GM12878 (cell line): Measurements from ENCODE around the gene NES. TPM values are rescaled to one million over a fixed set of nuclear protein-coding genes. Genes with fewer than 3 reads are reported as not detected.

ENCODE experiments used
- ATAC-seq: fragments of 200-7000 bp; cut with Tn5 transposase; 3 replicates; pipeline ENCODE4 v1.9.1; 2020; ENCODE audit warnings: mild to moderate bottlenecking, moderate library complexity
- BruUV-seq: library from RNA; stranded (reverse); fragments of 400-500 nt; replicated peaks from 2 replicates; lab custom pipeline; 2021; lab: Mats Ljungman, UMichigan
- CTCF ChIA-PET: fragments of 300-600 bp; sonication (Branson Sonifier 250); formaldehyde crosslinking; extraction: SDS; loops from one replicate; lab custom pipeline; 2021; ENCODE audit warnings: inconsistent platforms; lab: Yijun Ruan, JAX
- POLR2A ChIA-PET: fragments of 350-600 bp; formaldehyde crosslinking; extraction: SDS; loops from one replicate; lab custom pipeline; 2021; ENCODE audit warnings: inconsistent platforms; lab: Charles Lee
- RAD21 ChIA-PET: fragments of 300-600 bp; sonication (Branson Sonifier 250); formaldehyde crosslinking; loops from one replicate; lab custom pipeline; 2023; ENCODE audit warnings: antibody characterized with exemption; ENCODE audit not compliant: unreplicated experiment; lab: Charles Lee
- SMC1A ChIA-PET: fragments of 300-600 bp; sonication (Branson Sonifier 250); formaldehyde crosslinking; loops from one replicate; lab custom pipeline; 2023; ENCODE audit not compliant: unreplicated experiment, uncharacterized antibody; lab: Charles Lee
- DNase-seq: peaks from one replicate; pipeline ENCODE4 v3.0.0-alpha.2; 2011; ENCODE audit warnings: low read depth, low spot score
- FAIRE-seq: peaks from 3 replicates; lab custom pipeline; 2011; peaks lifted over from hg19 to GRCh38; lab: Jason Lieb, UNC
- H2AFZ ChIP-seq: 2 replicates; pipeline ENCODE4 v1.6.0; 2011; ENCODE audit warnings: low read depth, low read length, control low read depth; ENCODE audit not compliant: control insufficient read depth
- H3K27ac ChIP-seq: 2 replicates; pipeline ENCODE4 v1.5.1; 2011; ENCODE audit warnings: control low read depth; ENCODE audit not compliant: control insufficient read depth, insufficient read depth
- H3K27me3 ChIP-seq, 2 experiments: replicated peaks in 1 of 2; 2 replicates each; pipeline versions ENCODE4 v1.6.0 to v1.6.1; 2011; ENCODE audit warnings: low read length in 1 of 2; ENCODE audit not compliant: control insufficient read depth in 2 of 2, insufficient read depth in 2 of 2
- H3K36me3 ChIP-seq, 2 experiments: 2 replicates each; pipeline ENCODE4 v1.5.1; 2011; ENCODE audit warnings: low read length in 1 of 2; ENCODE audit not compliant: control insufficient read depth in 2 of 2, insufficient read depth in 2 of 2
- H3K4me1 ChIP-seq: 2 replicates; pipeline ENCODE4 v1.6.1; 2011; ENCODE audit warnings: mild to moderate bottlenecking, low read length, moderate library complexity, mixed read lengths; ENCODE audit not compliant: control insufficient read depth, insufficient read depth
- H3K4me2 ChIP-seq: 2 replicates; pipeline ENCODE4 v1.6.0; 2011; ENCODE audit warnings: control low read depth; ENCODE audit not compliant: control insufficient read depth, insufficient read depth
- H3K4me3 ChIP-seq: fragments of 200-600 bp; sonication (generic); 2 replicates; pipeline ENCODE4 v1.5.1; 2016
- H3K79me2 ChIP-seq: 2 replicates; pipeline ENCODE4 v1.6.0; 2011; ENCODE audit warnings: low read length; ENCODE audit not compliant: control insufficient read depth, insufficient read depth
- H3K9ac ChIP-seq: 2 replicates; pipeline ENCODE4 v1.8.0; 2011; ENCODE audit warnings: low read length, control low read depth, mixed read lengths; ENCODE audit not compliant: control insufficient read depth, insufficient read depth
- H3K9me3 ChIP-seq: replicated peaks from 3 replicates; pipeline ENCODE4 v1.5.1; 2011; ENCODE audit warnings: mild to moderate bottlenecking, low read length; ENCODE audit not compliant: control insufficient read depth, insufficient read depth
- H4K20me1 ChIP-seq: 2 replicates; pipeline ENCODE4 v1.6.0; 2011; ENCODE audit not compliant: control insufficient read depth, insufficient read depth
- ATF7 ChIP-seq: fragments of 450-650 bp; IDR thresholded peaks from 2 replicates; pipeline ENCODE4 v1.6.1; 2016; ENCODE audit warnings: low read depth, mild to moderate bottlenecking
- HDAC6 ChIP-seq: fragments of 200-600 bp; sonication (generic); IDR thresholded peaks from one replicate; pipeline ENCODE4 v1.8.0; 2017; ENCODE audit warnings: antibody characterized with exemption; ENCODE audit not compliant: unreplicated experiment
- IKZF1 ChIP-seq: fragments of 450-650 bp; conservative IDR thresholded peaks from 2 replicates; pipeline ENCODE4 v1.6.1; 2017; ENCODE audit warnings: antibody characterized with exemption, mild to moderate bottlenecking
- RAD51 ChIP-seq: fragments of 450-650 bp; IDR thresholded peaks from 2 replicates; pipeline ENCODE4 v1.6.1; 2016; ENCODE audit warnings: moderate library complexity, mild to moderate bottlenecking, inconsistent platforms
- REST ChIP-seq: IDR thresholded peaks from 2 replicates; pipeline ENCODE4 v1.6.1; 2012; ENCODE audit warnings: mild to moderate bottlenecking, low read depth, low read length
- RUNX3 ChIP-seq: IDR thresholded peaks from 2 replicates; pipeline ENCODE4 v1.6.1; 2012; ENCODE audit warnings: low read length, inconsistent platforms
- SMAD5 ChIP-seq: IDR thresholded peaks from 2 replicates; pipeline ENCODE4 v1.6.1; 2016; ENCODE audit warnings: antibody characterized with exemption, low read depth
- SREBF1 ChIP-seq: IDR thresholded peaks from 2 replicates; pipeline ENCODE4 v1.6.1; 2012; ENCODE audit warnings: mild to moderate bottlenecking, low read length
- WGBS: methylation state at CpG from one replicate; pipeline ENCODE4 v1.1.6; 2016; ENCODE audit warnings: low lambda C conversion rate; ENCODE audit not compliant: insufficient replicate concordance, insufficient coverage; ENCODE audit errors: missing lambda C conversion rate; 5-methylcytosine and 5-hydroxymethylcytosine counted together
- in situ Hi-C: fragments of 300-500 bp; cut with MboI; formaldehyde crosslinking; loops from 9 replicates; pipeline ENCODE4 v1.14.3; 2018; ENCODE audit warnings: mixed read lengths
- intact Hi-C: fragments of 100-400 bp; cut with micrococcal nuclease; formaldehyde crosslinking; loops from one replicate; pipeline ENCODE4 v1.14.2; 2022; ENCODE audit not compliant: unreplicated experiment
- polyA plus RNA-seq, 11 experiments: library from polyadenylated mRNA; depleted of rRNA in 4 of 11; unstranded in 6 of 11; stranded (reverse) in 5 of 11; fragments of >200 nt; fragmentation: Nextera tagmentation in 4 of 11; fragmentation: Illumina TruSeq in 1 of 11; extraction: Ambion mirVana in 4 of 11; extraction: Trizol in 1 of 11; gene quantifications; 1 replicate in 1 of 11; 2 replicates in 10 of 11; pipeline versions ENCODE4 v1.2.1 to v1.2.3, GENCODE V29; 2011 to 2016; ENCODE audit warnings: inconsistent platforms in 2 of 11, missing spikeins in 2 of 11, low read depth in 1 of 11
- total RNA-seq, 4 experiments: library from RNA; depleted of rRNA in 3 of 4; stranded (reverse); fragments of >200 nt in 3 of 4; fragmentation: Illumina TruSeq in 1 of 4; extraction: Trizol in 1 of 4; gene quantifications; 2 replicates each; pipeline versions ENCODE4 v1.2.1 to v1.2.3, GENCODE V29; 2013 to 2021

NES gene
- total and polyA plus RNA-seq, 10 of the 15 experiments (the other 5 are each of a cell fraction or from before 2014, with no cell fraction given), result under 0.01 to 0.15 (median 0.02) TPM; not detected in 4

GRCh38 chr1:156652992-156653355 lies 24.2 kb downstream of the NES start:
- BruUV-seq, result no TSS peak
- ChIA-PET CTCF (interaction anchor here (3.3 kb wide), 1 partner anchor 26 kb away, joined by 17 read pairs; no protein-coding TSS in a partner anchor), RAD21 (no interaction called here), SMC1A (interaction anchor here (0.7 kb wide), 1 partner anchor 10 kb away, joined by 3 read pairs; no protein-coding TSS in a partner anchor), POLR2A (no interaction called here)
- peaks cover 15% of the 10 kb centered on the region for H3K4me1 ChIP-seq
- no peaks in the 10 kb centered on the region for H3K36me3 ChIP-seq
- H3K9me3 ChIP-seq, result no peaks in the 10 kb centered on the region
- no peak for ATAC-seq
- peaks cover 8% of the 10 kb centered on the region; the same call in 1 of the 2 replicates for H4K20me1 ChIP-seq
- 88% methylated on average over 9 of the region's 9 CpGs for WGBS
- DNase-seq, result no peak
- H3K4me3 ChIP-seq, result no peak overlapping the region
- H3K79me2 ChIP-seq, result peaks cover 2% of the 10 kb centered on the region; the same call in 1 of the 2 replicates
- H2AFZ ChIP-seq, result no peak overlapping the region
- H3K4me2 ChIP-seq, result no peak overlapping the region
- in situ Hi-C loops (no loop called here), intact Hi-C loops (no loop called here)
- H3K9ac ChIP-seq, result no peak overlapping the region
- no peak overlapping the region for H3K27ac ChIP-seq
- no peak for FAIRE-seq
- TF ChIP-seq RAD51 (no peak), SMAD5 (no peak), RUNX3 (no peak), HDAC6 (no peak), ATF7 (no peak), IKZF1 (no peak)
- H3K27me3 ChIP-seq, result 0 out of 4 replicates have a peak, but pooled peaks cover 0 to 2% of the 10 kb centered on the region in 2 experiments

GRCh38 chr1:156652131-156652991 lies 24.8 kb downstream of the NES start:
- H3K27ac ChIP-seq, result no peak overlapping the region
- ChIA-PET CTCF (interaction anchor here (0.7 to 3.3 kb wide), 3 partner anchors 9 to 25 kb away, joined by 3 to 17 read pairs (median 4); no protein-coding TSS in a partner anchor), SMC1A (interaction anchor here (0.7 kb wide), 1 partner anchor 9 kb away, joined by 3 read pairs; no protein-coding TSS in a partner anchor), RAD21 (no interaction called here), POLR2A (no interaction called here)
- BruUV-seq, result no TSS peak
- H2AFZ ChIP-seq, result no peak overlapping the region
- no peak for ATAC-seq
- intact Hi-C loops (no loop called here), in situ Hi-C loops (no loop called here)
- no peak for FAIRE-seq
- H3K36me3 ChIP-seq, result no peaks in the 10 kb centered on the region
- H3K27me3 ChIP-seq, result 0 out of 4 replicates have a peak, but pooled peaks cover 0 to 2% of the 10 kb centered on the region in 2 experiments
- TF ChIP-seq REST (peak; percentile 87), SREBF1 (no peak)
- no peak overlapping the region for H3K9ac ChIP-seq
- no peak overlapping the region for H3K4me3 ChIP-seq
- H4K20me1 ChIP-seq, result peaks cover 5% of the 10 kb centered on the region; the same call in 1 of the 2 replicates
- H3K9me3 ChIP-seq, result no peaks in the 10 kb centered on the region
- no peak for DNase-seq
- H3K79me2 ChIP-seq, result no peaks in the 10 kb centered on the region
- WGBS, result 62% methylated on average over 13 of the region's 16 CpGs
- H3K4me2 ChIP-seq, result no peak overlapping the region
- peaks cover 9% of the 10 kb centered on the region for H3K4me1 ChIP-seq
